NB4 (cell line): Measurements from ENCODE around the gene CTIF.

ENCODE experiments used
- CTCF ChIP-seq: IDR thresholded peaks from one replicate; pipeline ENCODE4 v1.5.1; 2012; ENCODE audit warnings: low read depth, low read length
- MYC ChIP-seq: IDR thresholded peaks from 2 replicates; pipeline ENCODE4 v1.6.1; 2011; ENCODE audit warnings: low read depth, low read length
- POLR2A ChIP-seq: IDR thresholded peaks from 2 replicates; pipeline ENCODE4 v1.6.1; 2011; ENCODE audit warnings: mild to moderate bottlenecking; ENCODE audit not compliant: insufficient read length; ENCODE audit errors: extremely low read depth

GRCh38 chr18:48775372-48776155 lies 236.7 kb downstream of the CTIF start:
- TF ChIP-seq POLR2A (no peak), CTCF (no peak), MYC (no peak)
